Neutrophil (primary cell): Measurements from ENCODE around the gene ARSJ.

Experiments used
- H3K27ac ChIP-seq: fragments of 200-600 bp; sonication (generic); 2 replicates; pipeline ENCODE4 v1.5.1; 2016; ENCODE audit warnings: mild to moderate bottlenecking, moderate library complexity
- H3K27me3 ChIP-seq: fragments of 200-600 bp; sonication (generic); 2 replicates; pipeline ENCODE4 v1.6.0; 2016; ENCODE audit warnings: mild to moderate bottlenecking
- H3K36me3 ChIP-seq: fragments of 200-600 bp; sonication (generic); 2 replicates; pipeline ENCODE4 v1.5.1; 2017
- H3K4me1 ChIP-seq, 2 experiments: fragments of 200-600 bp in 1 of 2; sonication (generic) in 1 of 2; 1 replicate in 1 of 2; 2 replicates in 1 of 2; pipeline versions ENCODE4 v1.5.1 to v1.6.1; 2013 to 2016; ENCODE audit warnings: low read depth in 1 of 2, low read length in 1 of 2, mild to moderate bottlenecking in 1 of 2, moderate library complexity in 1 of 2; ENCODE audit not compliant: control insufficient read depth in 1 of 2, insufficient read depth in 1 of 2
- H3K4me3 ChIP-seq, 2 experiments: fragments of 200-600 bp in 1 of 2; sonication (generic) in 1 of 2; 1 replicate in 1 of 2; 2 replicates in 1 of 2; pipeline ENCODE4 v1.5.1; 2013 to 2016; ENCODE audit warnings: low read depth in 1 of 2, low read length in 1 of 2, mild to moderate bottlenecking in 1 of 2, moderate library complexity in 1 of 2
- H3K9me3 ChIP-seq: fragments of 200-600 bp; sonication (generic); 2 replicates; pipeline ENCODE4 v1.5.1; 2016
- CTCF ChIP-seq: fragments of 200-600 bp; sonication (generic); IDR thresholded peaks from 2 replicates; pipeline ENCODE4 v1.5.1; 2016; ENCODE audit warnings: antibody characterized with exemption

ARSJ gene

GRCh38 chr4:113971706-113972360 is 7.6 kb downstream of the ARSJ start:
- Histone ChIP-seq H3K36me3 (no peaks in the 10 kb centered on the region), H3K4me3 (no peak overlapping the region), H3K27me3 (peaks cover 6% of the 10 kb centered on the region), H3K27ac (no peak overlapping the region), H3K9me3 (no peaks in the 10 kb centered on the region), H3K4me1 (no peaks in the 10 kb centered on the region)
- TF ChIP-seq CTCF: no peak

- Histone ChIP-seq H3K4me1 (no peaks in the 10 kb centered on the region), H3K9me3 (no peaks in the 10 kb centered on the region), H3K36me3 (no peaks in the 10 kb centered on the region), H3K4me3 (no peak overlapping the region), H3K27me3 (no peaks in the 10 kb centered on the region), H3K27ac (no peak overlapping the region)
- TF ChIP-seq CTCF: no peak
Observed at GRCh38 chr4:113969709-113970334, 9.6 kb downstream of the ARSJ start.

- H3K27ac ChIP-seq: no peak overlapping the region
- TF ChIP-seq CTCF: no peak
- no peaks in the 10 kb centered on the region for H3K36me3 ChIP-seq
- H3K4me3 ChIP-seq: no peak overlapping the region
- no peaks in the 10 kb centered on the region for H3K9me3 ChIP-seq
- H3K27me3 ChIP-seq: no peaks in the 10 kb centered on the region
- H3K4me1 ChIP-seq: no peaks in the 10 kb centered on the region
Observed at GRCh38 chr4:113968473-113968872, 11.0 kb downstream of the ARSJ start.

- no peak for TF ChIP-seq CTCF
- Histone ChIP-seq H3K4me3 (no peak overlapping the region), H3K36me3 (no peaks in the 10 kb centered on the region), H3K27me3 (no peaks in the 10 kb centered on the region), H3K27ac (no peak overlapping the region), H3K9me3 (no peaks in the 10 kb centered on the region), H3K4me1 (no peaks in the 10 kb centered on the region)
Observed at GRCh38 chr4:113967687-113968086, 11.8 kb downstream of the ARSJ start.

GRCh38 chr4:113962719-113963265 is 16.7 kb downstream of the ARSJ start:
- no peak overlapping the region for H3K27ac ChIP-seq
- no peak for TF ChIP-seq CTCF
- H3K27me3 ChIP-seq: no peaks in the 10 kb centered on the region
- H3K4me3 ChIP-seq: no peak overlapping the region
- H3K4me1 ChIP-seq: no peaks in the 10 kb centered on the region
- H3K9me3 ChIP-seq: no peaks in the 10 kb centered on the region
- H3K36me3 ChIP-seq: no peaks in the 10 kb centered on the region
